ENCODE data around the gene UCP3.

Gene UCP3

GRCh38 chr11:73951797-73952196, 57.1 kb downstream of the UCP3 start:
- DNase-seq (ENCODE audit: low spot score), result no peak

- no peak for DNase-seq (ENCODE audit: low spot score)
Observed at GRCh38 chr11:73950869-73951710, 57.8 kb downstream of the UCP3 start, which contains the start of gene DNAJB13. TSS of gene DNAJB13 (plus strand) at chr11:73951026. CDS start at chr11:73951070, 44 bp downstream.
